Type B pancreatic cell (in vitro differentiated cells): ENCODE measurements around the gene GAS2. TPM values are rescaled to one million over a fixed set of nuclear protein-coding genes. Genes with fewer than 3 reads are reported as not detected.

Experiments
- DNase-seq: peaks from one replicate; pipeline ENCODE4 v3.0.0; 2021; ENCODE audit warnings: mixed read lengths; ENCODE audit not compliant: unreplicated experiment; ENCODE audit errors: extremely low spot score
- H3K27ac Mint-ChIP-seq: 2 replicates; pipeline ENCODE4 v1.8.0; 2021; ENCODE audit warnings: mild to moderate bottlenecking, mixed read lengths
- H3K27me3 Mint-ChIP-seq: 2 replicates; pipeline ENCODE4 v1.8.0; 2021; ENCODE audit warnings: mixed read lengths
- H3K36me3 Mint-ChIP-seq: 2 replicates; pipeline ENCODE4 v1.8.0; 2021; ENCODE audit warnings: mixed read lengths
- H3K4me1 Mint-ChIP-seq: one replicate; pipeline ENCODE4 v1.8.0; 2021; ENCODE audit warnings: mixed read lengths; ENCODE audit not compliant: unreplicated experiment
- H3K4me3 Mint-ChIP-seq: 2 replicates; pipeline ENCODE4 v1.8.0; 2021; ENCODE audit warnings: mild to moderate bottlenecking, mixed read lengths
- H3K9me3 Mint-ChIP-seq: 2 replicates; pipeline ENCODE4 v1.8.0; 2021; ENCODE audit warnings: mixed read lengths
- CTCF ChIP-seq: fragments of 200-600 bp; sonication (generic); conservative IDR thresholded peaks from 2 replicates; pipeline ENCODE4 v1.5.0; 2021; ENCODE audit warnings: antibody characterized with exemption, mild to moderate bottlenecking
- total RNA-seq: library from RNA; stranded (reverse); gene quantifications from 2 replicates; pipeline ENCODE4 v1.2.1, GENCODE V29; 2021; ENCODE audit warnings: low replicate concordance

The GAS2 gene
- total RNA-seq, 1 donor from 2014 or later: 15.6 TPM

- TF ChIP-seq CTCF: no peak
- Mint-ChIP-seq H3K27ac (peak overlapping the region; percentile 8), H3K4me1 (peaks cover 6% of the 10 kb centered on the region), H3K27me3 (no peaks in the 10 kb centered on the region), H3K4me3 (no peak overlapping the region), H3K9me3 (no peaks in the 10 kb centered on the region), H3K36me3 (no peaks in the 10 kb centered on the region)
- no peak for DNase-seq
These were observed 10.9 kb downstream of the GAS2 start for GRCh38 chr11:22677153-22677903.

GRCh38 chr11:22680628-22681027, 14.2 kb downstream of the GAS2 start:
- Mint-ChIP-seq H3K36me3 (no peaks in the 10 kb centered on the region), H3K27ac (peak overlapping the region; percentile 42), H3K27me3 (no peaks in the 10 kb centered on the region), H3K9me3 (no peaks in the 10 kb centered on the region), H3K4me1 (no peaks in the 10 kb centered on the region), H3K4me3 (peak overlapping the region; percentile 17)
- no peak for TF ChIP-seq CTCF
- no peak for DNase-seq

DNA sequence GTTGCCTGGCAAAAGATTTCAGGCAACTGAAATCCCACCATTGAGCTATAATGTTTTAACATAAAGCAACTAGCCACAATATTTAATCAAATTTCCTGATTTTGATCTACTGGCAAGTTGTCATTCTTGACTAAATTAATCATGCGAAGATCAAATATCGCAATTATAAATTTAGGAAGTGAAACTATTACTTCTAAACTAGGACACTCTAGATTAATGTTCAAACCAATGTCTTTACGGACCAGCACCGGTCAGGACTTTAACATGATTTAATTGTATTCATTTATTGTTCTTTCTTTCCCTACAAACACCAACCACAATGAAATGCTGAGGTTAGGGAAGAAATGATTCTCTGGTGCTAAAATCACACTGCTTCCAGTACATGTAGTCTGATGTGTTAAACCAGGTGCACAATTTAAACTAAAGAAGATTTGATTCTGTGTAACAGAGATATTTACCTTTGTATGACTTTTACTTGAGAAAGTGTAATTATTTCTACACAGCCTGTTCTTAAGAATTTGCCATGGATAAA, 14.9 kb downstream of the GAS2 start:
- H3K36me3 Mint-ChIP-seq: no peaks in the 10 kb centered on the region
- H3K9me3 Mint-ChIP-seq: no peaks in the 10 kb centered on the region
- no peaks in the 10 kb centered on the region for H3K4me1 Mint-ChIP-seq
- H3K27ac Mint-ChIP-seq: no peak overlapping the region
- H3K27me3 Mint-ChIP-seq: no peaks in the 10 kb centered on the region
- TF ChIP-seq CTCF: no peak
- H3K4me3 Mint-ChIP-seq: no peak overlapping the region
- no peak for DNase-seq

- Mint-ChIP-seq H3K27ac (no peak overlapping the region), H3K4me3 (no peak overlapping the region), H3K4me1 (peaks cover 4% of the 10 kb centered on the region), H3K9me3 (no peaks in the 10 kb centered on the region), H3K27me3 (no peaks in the 10 kb centered on the region), H3K36me3 (no peaks in the 10 kb centered on the region)
- TF ChIP-seq CTCF: no peak
- DNase-seq: no peak
These were observed 17.7 kb downstream of the GAS2 start for GRCh38 chr11:22684082-22684481.

DNA sequence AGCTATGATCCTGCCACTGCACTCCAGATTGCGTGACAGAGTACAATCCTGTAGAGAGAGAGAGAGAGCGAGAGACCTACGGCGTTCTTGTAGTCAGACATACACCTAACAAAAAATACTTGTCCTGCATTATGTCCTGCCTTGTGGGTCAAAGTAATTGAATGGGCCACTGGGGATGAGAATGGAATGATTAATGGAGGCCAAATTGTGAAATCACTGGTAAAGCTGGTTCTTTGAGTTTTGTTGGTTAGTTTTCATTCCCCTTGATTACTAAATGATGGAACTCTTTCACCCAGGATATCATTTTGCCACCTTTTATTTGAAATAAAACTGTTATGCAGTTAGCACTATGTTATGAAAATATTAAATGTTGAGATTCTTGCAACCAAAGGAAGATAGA, 18.7 kb downstream of the GAS2 start:
- no peak for TF ChIP-seq CTCF
- H3K36me3 Mint-ChIP-seq: no peaks in the 10 kb centered on the region
- H3K4me1 Mint-ChIP-seq: peaks cover 4% of the 10 kb centered on the region
- H3K27me3 Mint-ChIP-seq: no peaks in the 10 kb centered on the region
- no peaks in the 10 kb centered on the region for H3K9me3 Mint-ChIP-seq
- peak overlapping the region; percentile 10 for H3K27ac Mint-ChIP-seq
- H3K4me3 Mint-ChIP-seq: no peak overlapping the region
- DNase-seq: no peak
